HG03066 (cell line): ENCODE measurements around the gene GPBP1L1.
"Not testable (repeated sequence)": the region's sequence is repeated elsewhere in the genome, so short reads cannot be mapped to it uniquely, and the experiment has no call there.

ENCODE experiments used
- ATAC-seq: cut with Tn5 transposase; IDR thresholded peaks from one replicate; pipeline ENCODE4 v1.9.1; 2021; ENCODE audit warnings: low read depth; ENCODE audit not compliant: unreplicated experiment

GPBP1L1 gene

GRCh38 chr1:45686288-45687013 lies at the start of gene GPBP1L1:
TSS of gene GPBP1L1 (minus strand) at chr1:45686533. CDS start at chr1:45659087, 27,446 bp downstream.
- ATAC-seq = peak; percentile 55

GRCh38 chr1:45730780-45731319 lies 44.5 kb upstream of the GPBP1L1 start:
- ATAC-seq = no peak

GRCh38 chr1:45730075-45730779 lies 43.9 kb upstream of the GPBP1L1 start:
- ATAC-seq = no peak

- ATAC-seq = not testable (repeated sequence)
These were observed 39.7 kb upstream of the GPBP1L1 start for GRCh38 chr1:45726007-45726406.

GRCh38 chr1:45723248-45723930 lies 37.1 kb upstream of the GPBP1L1 start:
- no peak for ATAC-seq

GRCh38 chr1:45722809-45723208 lies 36.5 kb upstream of the GPBP1L1 start:
- ATAC-seq = no peak

- no peak for ATAC-seq
These were observed 34.9 kb upstream of the GPBP1L1 start for GRCh38 chr1:45721207-45721606.

- no peak for ATAC-seq
These were observed 32.0 kb upstream of the GPBP1L1 start for GRCh38 chr1:45718289-45718688.

- ATAC-seq = not testable (repeated sequence)
These were observed 31.1 kb upstream of the GPBP1L1 start for GRCh38 chr1:45717386-45717785.

- no peak for ATAC-seq
These were observed 30.4 kb upstream of the GPBP1L1 start for GRCh38 chr1:45716700-45717099.

GRCh38 chr1:45713711-45714110 lies 27.4 kb upstream of the GPBP1L1 start:
- no peak for ATAC-seq

GRCh38 chr1:45704637-45705036 lies 18.3 kb upstream of the GPBP1L1 start:
- no peak for ATAC-seq

GRCh38 chr1:45694823-45695222 lies 8.5 kb upstream of the GPBP1L1 start:
- no peak for ATAC-seq

- ATAC-seq = not testable (repeated sequence)
These were observed 7.5 kb upstream of the GPBP1L1 start for GRCh38 chr1:45693811-45694210.

- no peak for ATAC-seq
These were observed 1.7 kb upstream of the GPBP1L1 start, which contains the start of gene TMEM69 for GRCh38 chr1:45687754-45688740. TSS of gene TMEM69 (plus strand) at chr1:45688181. CDS start at chr1:45691069, 2,888 bp downstream.

- ATAC-seq = peak; percentile 79
These were observed 851 bp upstream of the GPBP1L1 start for GRCh38 chr1:45687014-45687753.

GRCh38 chr1:45686015-45686287 lies 382 bp downstream of the GPBP1L1 start:
- ATAC-seq = peak; percentile 8

GRCh38 chr1:45685308-45686014 lies 872 bp downstream of the GPBP1L1 start:
- ATAC-seq = no peak

- ATAC-seq = no peak
These were observed 1.9 kb downstream of the GPBP1L1 start for GRCh38 chr1:45684402-45684801.
